Suprapubic skin (tissue), 3 donors: ENCODE measurements around the gene RARB.

Source experiments
- CTCF ChIP-seq, 2 donors: fragments of 200-600 bp in 1 of 2; fragments of 450-650 bp in 1 of 2; sonication (generic) in 1 of 2; IDR thresholded peaks; one replicate each; pipeline ENCODE4 v1.5.1; 2016 to 2019; ENCODE audit warnings: antibody characterized with exemption in 2 of 2, mild to moderate bottlenecking in 1 of 2, moderate library complexity in 1 of 2
- POLR2AphosphoS5 ChIP-seq, 3 donors: sonication (generic); formaldehyde crosslinking; IDR thresholded peaks; one replicate each; pipeline ENCODE4 v1.6.1; 2017; ENCODE audit warnings: antibody characterized with exemption in 3 of 3

- TF ChIP-seq CTCF (IDR thresholded peaks at IDR 0.05): no peak
- no peak for TF ChIP-seq POLR2AphosphoS5 (IDR thresholded peaks at IDR 0.05)
Measured at GRCh38 chr3:25420147-25420546, 7.9 kb upstream of the RARB start.
